Epidermal melanocyte (primary cell): Measurements from ENCODE around the gene CDH6.
A peak's percentile ranks its signal among the peaks of the same experiment; 100 is the strongest.

Experiments
- DNase-seq: peaks from one replicate; pipeline ENCODE4 v3.0.0; 2011; ENCODE audit warnings: low spot score; ENCODE audit not compliant: insufficient read length

CDH6 gene

GRCh38 chr5:31193591-31194467, at the start of gene CDH6:
CDH6 (plus strand) TSS chr5:31193686; CDS start chr5:31267474, 73,788 bp downstream.
- DNase-seq = no peak

- no peak for DNase-seq
Measured at GRCh38 chr5:31144364-31144763, 49.1 kb upstream of the CDH6 start.

GRCh38 chr5:31148959-31149475, 44.5 kb upstream of the CDH6 start:
- DNase-seq = no peak

GRCh38 chr5:31153521-31153920, 40.0 kb upstream of the CDH6 start:
- no peak for DNase-seq

- no peak for DNase-seq
Measured at GRCh38 chr5:31156631-31157160, 36.8 kb upstream of the CDH6 start.

- no peak for DNase-seq
Measured at GRCh38 chr5:31157720-31158119, 35.8 kb upstream of the CDH6 start.

GRCh38 chr5:31158686-31159085, 34.8 kb upstream of the CDH6 start:
- no peak for DNase-seq

- DNase-seq = peak; percentile 19
Measured at GRCh38 chr5:31161781-31162181, 31.7 kb upstream of the CDH6 start.

GRCh38 chr5:31165729-31166128, 27.8 kb upstream of the CDH6 start:
- no peak for DNase-seq

- no peak for DNase-seq
Measured at GRCh38 chr5:31169379-31169778, 24.1 kb upstream of the CDH6 start.

- DNase-seq = no peak
Measured at GRCh38 chr5:31172881-31173280, 20.6 kb upstream of the CDH6 start.

GRCh38 chr5:31173614-31174013, 19.9 kb upstream of the CDH6 start:
- DNase-seq = no peak

- no peak for DNase-seq
Measured at GRCh38 chr5:31181376-31181987, 12.0 kb upstream of the CDH6 start.

- no peak for DNase-seq
Measured at GRCh38 chr5:31182136-31182535, 11.3 kb upstream of the CDH6 start.

GRCh38 chr5:31185951-31186350, 7.5 kb upstream of the CDH6 start:
- no peak for DNase-seq

GRCh38 chr5:31186672-31187267, 6.7 kb upstream of the CDH6 start:
- DNase-seq = no peak

GRCh38 chr5:31187591-31187990, 5.9 kb upstream of the CDH6 start:
- DNase-seq = no peak

GRCh38 chr5:31192442-31192841, 1.0 kb upstream of the CDH6 start:
- no peak for DNase-seq

- DNase-seq = no peak
Measured at GRCh38 chr5:31193116-31193515, 370 bp upstream of the CDH6 start.

- no peak for DNase-seq
Measured at GRCh38 chr5:31194468-31194813, 955 bp downstream of the CDH6 start.

GRCh38 chr5:31194892-31195555, 1.5 kb downstream of the CDH6 start:
- no peak for DNase-seq

GRCh38 chr5:31196309-31196708, 2.8 kb downstream of the CDH6 start:
- DNase-seq = no peak
